Karpas-422 (cell line): ENCODE measurements around the gene STARD7. TPM values are rescaled to one million over a fixed set of nuclear protein-coding genes. Genes with fewer than 3 reads are reported as not detected.
"Not testable (repeated sequence)": the region's sequence is repeated elsewhere in the genome, so short reads cannot be mapped to it uniquely, and the experiment has no call there.

Experiments used
- DNase-seq: peaks from one replicate; pipeline ENCODE4 v3.0.0-alpha.2; 2015
- H2AFZ ChIP-seq: fragments of 200-600 bp; sonication (generic); 2 replicates; pipeline ENCODE4 v1.6.1; 2014; ENCODE audit warnings: antibody characterized with exemption, low read length, mixed read lengths
- H3K27ac ChIP-seq: fragments of 200-600 bp; sonication (generic); 2 replicates; pipeline ENCODE4 v1.5.1; 2014; ENCODE audit warnings: mild to moderate bottlenecking, low read length, moderate library complexity
- H3K27me3 ChIP-seq: fragments of 200-600 bp; sonication (generic); 2 replicates; pipeline ENCODE4 v1.6.1; 2014; ENCODE audit warnings: low read length, mixed read lengths
- H3K36me3 ChIP-seq: fragments of 200-600 bp; sonication (generic); 2 replicates; pipeline ENCODE4 v1.6.1; 2014; ENCODE audit warnings: low read length, mixed read lengths; ENCODE audit not compliant: insufficient read depth
- H3K4me1 ChIP-seq: fragments of 200-600 bp; sonication (generic); 2 replicates; pipeline ENCODE4 v1.6.1; 2014; ENCODE audit warnings: mild to moderate bottlenecking, low read length, mixed read lengths
- H3K4me2 ChIP-seq: fragments of 200-600 bp; sonication (generic); 2 replicates; pipeline ENCODE4 v1.6.1; 2014; ENCODE audit warnings: low read length, low read depth, mild to moderate bottlenecking; ENCODE audit not compliant: poor library complexity, severe bottlenecking
- H3K4me3 ChIP-seq: fragments of 200-600 bp; sonication (generic); 2 replicates; pipeline ENCODE4 v1.5.1; 2014; ENCODE audit warnings: mild to moderate bottlenecking, antibody characterized with exemption, low read length, mixed read lengths
- H3K79me2 ChIP-seq: fragments of 200-600 bp; sonication (generic); 2 replicates; pipeline ENCODE4 v1.6.1; 2014; ENCODE audit warnings: mild to moderate bottlenecking, low read length, mixed read lengths
- H3K9ac ChIP-seq: fragments of 200-600 bp; sonication (generic); 2 replicates; pipeline ENCODE4 v1.6.0; 2014; ENCODE audit warnings: low read length
- H3K9me2 ChIP-seq: fragments of 200-600 bp; sonication (generic), shearing (Covaris generic); replicated peaks from 2 replicates; pipeline ENCODE4 v1.6.0; 2014; ENCODE audit warnings: mild to moderate bottlenecking, low read length, moderate library complexity; ENCODE audit not compliant: insufficient read depth
- H3K9me3 ChIP-seq: fragments of 300-700, 200-600 bp; sonication (generic); 2 replicates; pipeline ENCODE4 v1.6.1; 2014; ENCODE audit warnings: low read length, mixed read lengths
- H4K20me1 ChIP-seq: fragments of 200-600 bp; sonication (generic); 2 replicates; pipeline ENCODE4 v1.6.1; 2014; ENCODE audit warnings: mild to moderate bottlenecking, antibody characterized with exemption, low read length, low read depth; ENCODE audit not compliant: insufficient read depth
- total RNA-seq: library from RNA; depleted of rRNA; stranded (reverse); fragments of >200 nt; shearing (Covaris generic); gene quantifications from 2 replicates; pipeline ENCODE4 v1.2.3, GENCODE V29; 2014; ENCODE audit warnings: low replicate concordance

STARD7 gene
- total RNA-seq, 1 experiment from 2014 or later, result 167 TPM

DNA sequence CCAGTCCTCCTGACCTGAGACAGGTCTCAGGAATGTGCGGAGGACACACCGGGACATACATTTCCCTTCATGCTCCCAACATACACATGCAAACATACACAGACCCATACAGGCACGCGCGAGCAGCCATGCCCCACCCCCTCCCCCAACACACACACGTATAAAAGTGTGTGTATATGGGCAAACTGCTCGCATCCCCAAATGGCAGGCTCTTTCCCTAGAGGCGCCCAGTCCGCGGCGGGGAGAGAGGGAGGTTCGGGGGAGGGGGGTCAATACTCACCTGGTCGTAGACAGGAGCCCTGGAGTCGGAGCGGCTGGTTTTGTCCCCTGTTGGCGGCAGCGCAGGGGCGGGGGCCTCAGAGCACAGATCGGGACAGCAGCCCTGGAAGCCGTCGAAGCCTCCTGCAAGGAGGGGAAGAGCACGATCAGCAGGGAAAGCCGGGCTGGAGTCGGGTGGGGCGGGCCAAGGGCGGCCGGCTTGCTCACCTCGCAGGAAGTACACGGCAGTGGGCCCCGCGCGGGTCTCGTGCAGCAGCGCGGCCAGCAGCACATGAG is 64.1 kb downstream of the STARD7 start:
- peak overlapping the region; percentile 96 for H3K9ac ChIP-seq
- peak overlapping the region; percentile 79 for H3K4me2 ChIP-seq
- peaks cover 7% of the 10 kb centered on the region for H3K79me2 ChIP-seq
- no peaks in the 10 kb centered on the region for H3K27me3 ChIP-seq
- no peak overlapping the region for H2AFZ ChIP-seq
- H4K20me1 ChIP-seq, result peaks cover 23% of the 10 kb centered on the region
- peak overlapping the region; percentile 96 for H3K4me3 ChIP-seq
- no peaks in the 10 kb centered on the region for H3K9me3 ChIP-seq
- peak; percentile 73 for DNase-seq
- peaks cover 60% of the 10 kb centered on the region for H3K4me1 ChIP-seq
- H3K9me2 ChIP-seq, result no peaks in the 10 kb centered on the region
- H3K27ac ChIP-seq, result peak overlapping the region; percentile 57
- H3K36me3 ChIP-seq, result peaks cover 19% of the 10 kb centered on the region

DNA sequence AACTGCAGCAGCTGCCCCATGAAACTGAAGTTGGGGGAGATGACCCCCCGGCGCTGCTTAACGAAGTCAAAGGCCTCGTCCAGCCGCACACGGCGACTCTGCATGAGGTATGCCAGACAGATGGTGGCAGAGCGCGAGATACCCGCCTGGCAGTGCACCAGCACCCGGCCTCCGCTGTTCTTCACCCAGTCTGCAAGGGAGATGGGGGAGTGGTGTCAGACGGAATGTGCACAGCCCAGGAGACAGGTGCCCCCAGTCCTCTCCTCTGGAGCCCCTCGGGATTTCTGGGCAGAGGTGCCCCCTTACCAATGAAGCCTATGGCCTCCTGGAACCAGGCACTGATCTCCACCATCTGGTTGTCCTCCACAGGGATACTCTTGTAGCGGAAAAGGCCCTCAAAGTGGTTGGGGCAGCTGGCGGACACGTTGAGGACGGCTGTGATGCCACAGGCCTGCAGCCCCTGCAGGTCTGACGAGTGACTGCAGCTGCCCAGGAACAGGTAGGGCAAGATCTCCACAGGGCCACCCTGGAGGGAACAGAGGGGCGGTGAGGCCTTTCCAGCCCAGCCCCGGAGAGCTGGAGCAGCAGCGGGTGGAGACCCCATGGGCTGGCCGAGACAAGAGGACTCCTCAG is 64.7 kb downstream of the STARD7 start:
- peak overlapping the region; percentile 79 for H3K4me2 ChIP-seq
- no peaks in the 10 kb centered on the region for H3K9me2 ChIP-seq
- no peak overlapping the region for H2AFZ ChIP-seq
- peak overlapping the region; percentile 96 for H3K9ac ChIP-seq
- H3K79me2 ChIP-seq, result peaks cover 7% of the 10 kb centered on the region
- H3K4me3 ChIP-seq, result peak overlapping the region; percentile 96
- peaks cover 19% of the 10 kb centered on the region for H3K36me3 ChIP-seq
- H3K4me1 ChIP-seq, result peaks cover 56% of the 10 kb centered on the region
- no peaks in the 10 kb centered on the region for H3K9me3 ChIP-seq
- no peaks in the 10 kb centered on the region for H3K27me3 ChIP-seq
- H3K27ac ChIP-seq, result peak overlapping the region; percentile 57
- peaks cover 23% of the 10 kb centered on the region for H4K20me1 ChIP-seq
- peak; percentile 60 for DNase-seq

DNA sequence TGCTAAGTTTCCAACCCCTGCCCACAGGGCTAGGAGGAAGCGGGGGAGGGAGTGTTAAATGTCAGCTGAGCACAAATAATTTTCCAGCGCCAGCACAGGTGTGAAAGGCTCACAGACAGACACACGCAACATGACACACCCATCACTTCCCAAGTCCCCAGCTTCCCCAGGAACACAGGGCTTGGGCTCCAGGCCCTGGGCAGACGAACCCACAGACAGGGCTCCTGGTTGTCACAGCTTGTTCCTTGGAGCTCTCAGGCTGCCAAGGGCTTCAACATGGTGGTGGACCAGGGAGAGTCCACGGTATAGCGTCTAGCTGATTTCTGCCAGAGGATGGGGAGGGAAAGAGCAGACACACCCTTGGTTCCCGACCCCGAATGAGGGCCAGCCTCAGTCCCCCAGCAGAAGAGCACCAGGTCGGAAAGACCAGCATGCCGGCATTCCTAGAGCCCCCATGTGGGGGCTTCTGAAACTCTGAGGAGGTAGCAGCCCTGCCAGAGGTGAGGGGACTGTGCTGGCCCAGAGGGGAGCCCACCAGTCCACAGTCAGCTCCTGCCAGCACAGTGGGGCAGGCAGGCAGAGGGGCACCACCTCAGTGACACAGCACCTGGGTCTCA is 65.3 kb downstream of the STARD7 start:
- H3K4me2 ChIP-seq, result peak overlapping the region; percentile 79
- H3K4me3 ChIP-seq, result peak overlapping the region; percentile 96

DNA sequence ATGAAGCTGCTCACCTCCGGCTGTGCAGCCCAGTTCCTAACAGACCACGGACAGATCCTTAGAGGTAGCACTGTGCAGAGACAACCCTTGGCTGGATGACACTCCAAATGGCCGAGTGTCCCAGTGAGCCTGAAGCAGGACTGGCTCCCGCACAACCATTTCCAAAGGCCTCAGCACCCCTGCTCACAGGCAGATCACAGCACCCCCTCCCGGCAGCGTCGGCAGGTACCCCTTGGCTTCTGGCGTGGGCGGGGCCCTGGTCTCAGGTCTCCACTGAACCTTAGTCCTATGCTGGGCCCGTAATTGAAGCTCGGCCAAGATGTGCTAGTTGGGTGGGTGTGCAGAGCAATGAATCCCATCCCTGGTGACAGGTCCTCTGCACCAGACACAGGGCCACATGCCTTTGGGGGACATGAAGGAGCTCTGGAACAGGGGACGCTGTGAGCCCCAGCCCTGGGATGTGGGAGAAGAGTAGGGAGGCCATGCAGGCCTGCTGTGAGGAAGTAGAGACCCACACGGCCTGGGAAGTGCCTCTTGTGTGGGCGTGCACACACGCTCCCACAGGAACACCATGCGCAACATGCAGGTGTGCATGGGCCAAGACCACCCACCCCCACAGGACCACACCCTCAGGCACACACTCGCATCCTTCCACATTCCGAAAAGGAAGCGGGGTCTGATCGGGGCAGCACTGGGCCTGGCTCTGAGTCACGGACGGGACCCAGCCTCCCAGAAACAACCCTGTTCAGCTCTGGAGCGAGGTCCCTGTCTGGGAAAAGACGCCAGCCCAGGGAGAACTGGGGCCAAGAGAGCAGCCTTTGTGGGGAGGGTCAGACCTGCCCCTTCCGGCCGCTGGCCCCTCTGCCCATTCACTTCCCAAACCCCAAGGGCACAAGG is 66.2 kb downstream of the STARD7 start:
- H3K4me2 ChIP-seq, result peak overlapping the region; percentile 79
- peak overlapping the region; percentile 96 for H3K9ac ChIP-seq
- no peaks in the 10 kb centered on the region for H3K27me3 ChIP-seq
- peaks cover 7% of the 10 kb centered on the region for H3K79me2 ChIP-seq
- no peak overlapping the region for H2AFZ ChIP-seq
- DNase-seq, result peak; percentile 91
- no peaks in the 10 kb centered on the region for H3K9me2 ChIP-seq
- H3K9me3 ChIP-seq, result no peaks in the 10 kb centered on the region
- peak overlapping the region; percentile 96; the same call in 1 of the 2 replicates for H3K4me3 ChIP-seq
- H3K27ac ChIP-seq, result no peak overlapping the region
- peaks cover 41% of the 10 kb centered on the region for H3K4me1 ChIP-seq
- H3K36me3 ChIP-seq, result peaks cover 19% of the 10 kb centered on the region
- H4K20me1 ChIP-seq, result peaks cover 23% of the 10 kb centered on the region

More for the DNA sequence above, 65.3 kb downstream of the STARD7 start:
- H4K20me1 ChIP-seq, result peaks cover 23% of the 10 kb centered on the region
- H2AFZ ChIP-seq, result no peak overlapping the region
- peaks cover 50% of the 10 kb centered on the region for H3K4me1 ChIP-seq
- H3K27ac ChIP-seq, result no peak overlapping the region
- H3K9ac ChIP-seq, result peak overlapping the region; percentile 96
- peaks cover 19% of the 10 kb centered on the region for H3K36me3 ChIP-seq
- H3K9me2 ChIP-seq, result no peaks in the 10 kb centered on the region
- no peaks in the 10 kb centered on the region for H3K27me3 ChIP-seq
- H3K79me2 ChIP-seq, result peaks cover 7% of the 10 kb centered on the region
- no peak for DNase-seq
- no peaks in the 10 kb centered on the region for H3K9me3 ChIP-seq

DNA sequence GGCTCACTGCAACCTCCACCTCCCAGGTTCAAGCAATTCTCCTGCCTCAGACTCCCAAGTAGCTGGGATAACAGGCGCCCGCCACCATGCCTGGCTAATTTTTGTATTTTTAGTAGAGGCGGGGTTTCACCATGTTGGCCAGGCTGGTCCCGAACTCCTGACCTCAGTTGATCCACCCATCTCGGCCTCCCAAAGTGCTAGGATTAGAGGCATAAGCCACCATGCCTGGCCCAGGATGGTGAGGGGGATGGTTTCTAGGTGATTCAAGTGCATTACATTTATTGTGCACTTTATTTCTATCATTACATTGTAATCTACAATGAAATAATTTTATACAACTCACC is 67.0 kb downstream of the STARD7 start:
- H3K79me2 ChIP-seq, H3K27ac ChIP-seq, H3K9me3 ChIP-seq, H3K4me2 ChIP-seq, H3K4me3 ChIP-seq, H2AFZ ChIP-seq, H3K9ac ChIP-seq, H3K9me2 ChIP-seq, H3K27me3 ChIP-seq, DNase-seq: not testable (repeated sequence)
- Histone ChIP-seq H3K36me3 (peaks cover 19% of the 10 kb centered on the region), H4K20me1 (peaks cover 23% of the 10 kb centered on the region), H3K4me1 (peaks cover 32% of the 10 kb centered on the region)

DNA sequence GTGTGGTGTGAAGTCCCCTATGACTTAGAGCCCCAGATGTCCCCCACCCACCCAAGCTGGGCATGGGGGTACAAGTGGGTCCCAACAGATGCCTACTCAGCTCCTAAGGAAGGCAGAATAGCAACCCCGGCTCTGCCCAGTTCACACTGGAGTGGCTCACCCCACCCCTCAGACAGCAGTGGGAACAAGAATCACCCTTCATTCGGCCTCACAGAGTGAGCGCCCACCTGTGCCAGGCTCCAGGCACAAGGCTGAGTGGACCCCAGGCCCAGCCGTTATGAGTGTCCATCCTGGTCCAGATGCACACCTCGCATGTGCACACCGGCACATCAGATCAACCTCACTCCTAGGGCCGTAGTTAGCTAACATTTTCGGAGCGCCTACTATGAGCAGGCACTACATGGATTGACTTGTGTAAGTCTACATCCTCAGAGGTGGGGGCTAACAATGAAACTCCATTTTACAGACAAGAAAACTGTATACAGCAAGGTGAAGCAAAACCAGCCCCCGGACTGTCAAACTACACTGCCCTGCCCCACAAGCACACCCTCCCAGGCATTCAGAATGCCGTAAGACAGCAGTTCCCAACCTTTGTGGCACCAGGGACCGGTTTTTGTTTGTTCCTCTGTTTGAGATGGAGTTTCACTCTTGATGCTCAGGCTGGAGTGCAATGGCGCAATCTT is 67.5 kb downstream of the STARD7 start:
- H3K4me1 ChIP-seq, result peaks cover 27% of the 10 kb centered on the region
- H3K9me2 ChIP-seq, result no peaks in the 10 kb centered on the region
- no peak for DNase-seq
- H3K4me3 ChIP-seq, result no peak overlapping the region
- no peak overlapping the region for H3K27ac ChIP-seq
- no peaks in the 10 kb centered on the region for H3K27me3 ChIP-seq
- no peaks in the 10 kb centered on the region for H3K9me3 ChIP-seq
- H4K20me1 ChIP-seq, result peaks cover 23% of the 10 kb centered on the region
- H3K9ac ChIP-seq, result no peak overlapping the region
- no peak overlapping the region for H3K4me2 ChIP-seq
- H2AFZ ChIP-seq, result no peak overlapping the region
- H3K79me2 ChIP-seq, result peaks cover 7% of the 10 kb centered on the region
- peaks cover 19% of the 10 kb centered on the region for H3K36me3 ChIP-seq

DNA sequence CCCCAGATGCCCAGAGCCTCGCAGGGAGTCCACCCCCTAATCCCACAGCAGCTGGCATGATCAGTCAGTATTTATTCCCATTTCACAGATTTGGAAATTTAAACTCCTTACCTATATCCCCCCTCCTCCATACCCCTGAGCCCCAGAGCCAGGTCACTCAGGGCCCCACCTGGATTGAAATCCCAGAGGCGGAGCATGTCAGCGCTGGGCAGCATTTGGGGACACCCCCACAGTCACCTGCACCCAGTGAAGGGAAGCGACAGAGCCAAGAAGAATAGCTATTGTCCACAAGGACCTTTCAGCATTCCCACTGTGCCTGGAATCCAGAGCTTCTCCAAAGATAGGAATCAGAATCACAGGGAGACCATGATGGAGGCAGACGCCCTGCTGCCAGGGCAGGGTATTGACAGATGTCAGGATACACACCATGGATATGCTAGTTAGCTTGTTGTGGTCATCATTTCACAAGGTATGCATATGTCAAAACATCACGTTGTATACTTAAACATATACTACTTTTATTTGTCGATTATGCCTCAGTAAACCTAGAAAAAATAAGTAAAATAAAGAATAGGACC is 69.4 kb downstream of the STARD7 start:
- Histone ChIP-seq H3K27me3 (no peaks in the 10 kb centered on the region), H3K4me2 (no peak overlapping the region), H2AFZ (no peak overlapping the region), H3K36me3 (peaks cover 18% of the 10 kb centered on the region), H3K4me1 (peaks cover 20% of the 10 kb centered on the region), H4K20me1 (peaks cover 19% of the 10 kb centered on the region), H3K9me2 (no peaks in the 10 kb centered on the region), H3K27ac (no peak overlapping the region), H3K9me3 (no peaks in the 10 kb centered on the region), H3K9ac (no peak overlapping the region), H3K79me2 (peaks cover 1% of the 10 kb centered on the region), H3K4me3 (no peak overlapping the region)
- DNase-seq, result no peak
